Naive thymus-derived CD4-positive, alpha-beta T cell (primary cell): ENCODE measurements around the gene COL1A2. TPM values are rescaled to one million over a fixed set of nuclear protein-coding genes. Genes with fewer than 3 reads are reported as not detected.

Experiments used
- ATAC-seq: fragments of 150-1000 bp; cut with Tn5 transposase; 2 replicates; pipeline ENCODE4 v1.10.0; 2021; ENCODE audit warnings: mild to moderate bottlenecking, moderate library complexity
- CTCF ChIA-PET: fragments of 350-600 bp; sonication (Branson Sonifier 250); formaldehyde crosslinking; loops from one replicate; lab custom pipeline; 2021; ENCODE audit warnings: antibody characterized with exemption; lab: Charles Lee
- POLR2A ChIA-PET: fragments of 350-600 bp; sonication (Branson Sonifier 250); formaldehyde crosslinking; loops from one replicate; lab custom pipeline; 2021; ENCODE audit warnings: antibody characterized with exemption, inconsistent platforms; lab: Charles Lee
- DNase-seq, 9 donors: peaks; one replicate each; pipeline versions ENCODE4 v3.0.0 to v3.0.0-alpha.2; 2020 to 2022; ENCODE audit warnings: mixed read lengths in 1 of 9
- H3K27ac ChIP-seq: one replicate; pipeline ENCODE4 v1.7.0; 2013; ENCODE audit warnings: mild to moderate bottlenecking, low read depth, low read length, moderate library complexity
- H3K27me3 ChIP-seq, 2 donors: one replicate each; pipeline ENCODE4 v1.7.0; 2013; ENCODE audit warnings: low read length in 2 of 2, mild to moderate bottlenecking in 2 of 2, moderate library complexity in 2 of 2; ENCODE audit not compliant: control insufficient read depth in 2 of 2, insufficient read depth in 2 of 2
- H3K36me3 ChIP-seq, 3 experiments: 1 replicate in 2 of 3; 2 replicates in 1 of 3; pipeline ENCODE4 v1.7.0; 2013; ENCODE audit warnings: low read length in 3 of 3, mild to moderate bottlenecking in 3 of 3, moderate library complexity in 1 of 3; ENCODE audit not compliant: insufficient read depth in 3 of 3, control insufficient read depth in 2 of 3
- H3K4me1 ChIP-seq, 2 donors: one replicate each; pipeline ENCODE4 v1.7.0; 2013; ENCODE audit warnings: low read length in 2 of 2, mild to moderate bottlenecking in 2 of 2, moderate library complexity in 1 of 2; ENCODE audit not compliant: control insufficient read depth in 2 of 2, insufficient read depth in 2 of 2
- H3K4me3 ChIP-seq: 2 replicates; pipeline ENCODE4 v1.7.0; 2013; ENCODE audit warnings: mild to moderate bottlenecking, low read length
- H3K9me3 ChIP-seq, 3 experiments: 1 replicate in 2 of 3; 2 replicates in 1 of 3; pipeline ENCODE4 v1.7.0; 2013; ENCODE audit warnings: low read length in 3 of 3; ENCODE audit not compliant: control insufficient read depth in 2 of 3
- H3K27ac Mint-ChIP-seq, 9 donors: one replicate each; pipeline ENCODE4 v1.8.0; 2020 to 2022; ENCODE audit warnings: mixed read lengths in 9 of 9, mild to moderate bottlenecking in 8 of 9, moderate library complexity in 5 of 9, inconsistent platforms in 2 of 9
- H3K27me3 Mint-ChIP-seq, 5 donors: one replicate each; pipeline ENCODE4 v1.8.0; 2021 to 2022; ENCODE audit warnings: mixed read lengths in 5 of 5, mild to moderate bottlenecking in 1 of 5
- H3K36me3 Mint-ChIP-seq, 5 donors: one replicate each; pipeline ENCODE4 v1.8.0; 2020 to 2022; ENCODE audit warnings: mixed read lengths in 5 of 5, mild to moderate bottlenecking in 3 of 5, inconsistent platforms in 1 of 5
- H3K4me1 Mint-ChIP-seq, 7 donors: one replicate each; pipeline ENCODE4 v1.8.0; 2020 to 2022; ENCODE audit warnings: mixed read lengths in 7 of 7, mild to moderate bottlenecking in 3 of 7, inconsistent platforms in 1 of 7
- H3K4me3 Mint-ChIP-seq, 10 donors: one replicate each; pipeline ENCODE4 v1.8.0; 2020 to 2022; ENCODE audit warnings: mild to moderate bottlenecking in 10 of 10, mixed read lengths in 10 of 10, moderate library complexity in 6 of 10, inconsistent platforms in 2 of 10
- H3K9me3 Mint-ChIP-seq, 11 donors: one replicate each; pipeline ENCODE4 v1.8.0; 2020 to 2022; ENCODE audit warnings: mixed read lengths in 11 of 11, mild to moderate bottlenecking in 4 of 11, inconsistent platforms in 1 of 11, moderate library complexity in 1 of 11
- intact Hi-C, 2 donors: fragments of 100-400 bp; cut with micrococcal nuclease; formaldehyde crosslinking; loops; one replicate each; pipeline ENCODE4 v1.15.1; 2023
- polyA plus RNA-seq, 2 donors: library from polyadenylated mRNA; unstranded; fragments of 300-500 nt; fragmentation: Illumina TruSeq; gene quantifications; one replicate each; pipeline ENCODE4 v1.2.3, GENCODE V29; 2021
- total RNA-seq, 6 experiments: library from RNA in 5 of 6; stranded (reverse) in 5 of 6; gene quantifications; 1 replicate in 5 of 6; 2 replicates in 1 of 6; pipeline ENCODE4 v1.2.3 and lab custom pipeline; 2021 to 2026

The COL1A2 gene
- total and polyA plus RNA-seq, 7 experiments from 2014 or later = 0.32 to 5.7 (median 0.41) TPM; not detected in 4

GRCh38 chr7:94410413-94411187 lies 15.9 kb downstream of the COL1A2 start:
- no peaks in the 10 kb centered on the region for H3K4me1 Mint-ChIP-seq
- H3K36me3 Mint-ChIP-seq = no peaks in the 10 kb centered on the region
- no peak overlapping the region for H3K27ac Mint-ChIP-seq
- no peaks in the 10 kb centered on the region for H3K9me3 ChIP-seq
- H3K27me3 ChIP-seq = no peaks in the 10 kb centered on the region
- no peak overlapping the region for H3K27ac ChIP-seq
- H3K27me3 Mint-ChIP-seq = peaks cover 3 to 22% (median 7%) of the 10 kb centered on the region in 5 donors
- H3K36me3 ChIP-seq = no peaks in the 10 kb centered on the region
- H3K9me3 Mint-ChIP-seq = no peaks in the 10 kb centered on the region
- ATAC-seq (no peak), DNase-seq (no peak)
- intact Hi-C loops = no loop called here
- H3K4me1 ChIP-seq = no peaks in the 10 kb centered on the region
- ChIA-PET POLR2A (no interaction called here), CTCF (no interaction called here)
- H3K4me3 Mint-ChIP-seq = no peak overlapping the region
- no peak overlapping the region for H3K4me3 ChIP-seq

- intact Hi-C loops = no loop called here
- H3K4me3 Mint-ChIP-seq = no peak overlapping the region
- Histone ChIP-seq H3K27me3 (no peaks in the 10 kb centered on the region), H3K36me3 (no peaks in the 10 kb centered on the region), H3K27ac (no peak overlapping the region), H3K4me1 (no peaks in the 10 kb centered on the region), H3K9me3 (no peaks in the 10 kb centered on the region), H3K4me3 (no peak overlapping the region)
- no peaks in the 10 kb centered on the region for H3K4me1 Mint-ChIP-seq
- CTCF ChIA-PET = no interaction called here
- peaks cover 3 to 22% (median 7%) of the 10 kb centered on the region in 5 donors for H3K27me3 Mint-ChIP-seq
- DNase-seq (no peak), ATAC-seq (no peak)
- POLR2A ChIA-PET = no interaction called here
- H3K9me3 Mint-ChIP-seq = no peaks in the 10 kb centered on the region
- H3K27ac Mint-ChIP-seq = no peak overlapping the region
- H3K36me3 Mint-ChIP-seq = no peaks in the 10 kb centered on the region
Measured at GRCh38 chr7:94411188-94411466, 16.4 kb downstream of the COL1A2 start.

GRCh38 chr7:94412762-94413322 lies 18.1 kb downstream of the COL1A2 start:
- H3K36me3 Mint-ChIP-seq = no peaks in the 10 kb centered on the region

GRCh38 chr7:94414481-94414880 lies 19.8 kb downstream of the COL1A2 start:
- Histone ChIP-seq H3K27me3 (no peaks in the 10 kb centered on the region), H3K4me1 (no peaks in the 10 kb centered on the region), H3K36me3 (no peaks in the 10 kb centered on the region), H3K4me3 (no peak overlapping the region), H3K9me3 (no peaks in the 10 kb centered on the region), H3K27ac (no peak overlapping the region)
- intact Hi-C loops = no loop called here
- Mint-ChIP-seq H3K9me3 (no peaks in the 10 kb centered on the region), H3K27me3 (peaks cover 0 to 12% (median 4%) of the 10 kb centered on the region in 5 donors), H3K36me3 (no peaks in the 10 kb centered on the region), H3K4me1 (peaks cover 0 to 4% (median 0%) of the 10 kb centered on the region in 7 donors), H3K4me3 (no peak overlapping the region), H3K27ac (no peak overlapping the region)
- CTCF ChIA-PET = no interaction called here
- DNase-seq (no peak), ATAC-seq (no peak)
- POLR2A ChIA-PET = no interaction called here

More at GRCh38 chr7:94412762-94413322, 18.1 kb downstream of the COL1A2 start:
- Histone ChIP-seq H3K9me3 (no peaks in the 10 kb centered on the region), H3K27ac (no peak overlapping the region), H3K36me3 (no peaks in the 10 kb centered on the region), H3K27me3 (no peaks in the 10 kb centered on the region), H3K4me1 (no peaks in the 10 kb centered on the region), H3K4me3 (no peak overlapping the region)
- CTCF ChIA-PET = interaction anchor here (0.6 kb wide), 1 partner anchor 123 kb away, joined by 3 read pairs; no protein-coding TSS in a partner anchor
- no peak overlapping the region for H3K27ac Mint-ChIP-seq
- H3K4me1 Mint-ChIP-seq = peaks cover 0 to 4% (median 0%) of the 10 kb centered on the region in 7 donors
- peaks cover 3 to 17% (median 7%) of the 10 kb centered on the region in 5 donors for H3K27me3 Mint-ChIP-seq
- intact Hi-C loops = no loop called here
- no peaks in the 10 kb centered on the region for H3K9me3 Mint-ChIP-seq
- no peak for DNase-seq
- ATAC-seq = no peak
- H3K4me3 Mint-ChIP-seq = no peak overlapping the region
- POLR2A ChIA-PET = interaction anchor here (0.7 kb wide), 1 partner anchor 15 kb away, joined by 3 read pairs; no protein-coding TSS in a partner anchor

- Mint-ChIP-seq H3K36me3 (no peaks in the 10 kb centered on the region), H3K27ac (no peak overlapping the region), H3K4me1 (peaks cover 0 to 4% (median 0%) of the 10 kb centered on the region in 7 donors), H3K27me3 (peaks cover 0 to 15% (median 2%) of the 10 kb centered on the region in 5 donors), H3K4me3 (no peak overlapping the region), H3K9me3 (no peaks in the 10 kb centered on the region)
- intact Hi-C loops = no loop called here
- ChIA-PET POLR2A (no interaction called here), CTCF (no interaction called here)
- Histone ChIP-seq H3K9me3 (no peaks in the 10 kb centered on the region), H3K27me3 (no peaks in the 10 kb centered on the region), H3K27ac (no peak overlapping the region), H3K4me3 (no peak overlapping the region), H3K4me1 (no peaks in the 10 kb centered on the region), H3K36me3 (no peaks in the 10 kb centered on the region)
- DNase-seq = no peak
- no peak for ATAC-seq
Measured at GRCh38 chr7:94414980-94415379, 20.3 kb downstream of the COL1A2 start.

- ChIA-PET POLR2A (no interaction called here), CTCF (no interaction called here)
- Histone ChIP-seq H3K4me1 (no peaks in the 10 kb centered on the region), H3K4me3 (no peak overlapping the region), H3K27ac (no peak overlapping the region), H3K27me3 (no peaks in the 10 kb centered on the region), H3K36me3 (no peaks in the 10 kb centered on the region), H3K9me3 (no peaks in the 10 kb centered on the region)
- peaks cover 0 to 4% (median 0%) of the 10 kb centered on the region in 7 donors for H3K4me1 Mint-ChIP-seq
- H3K36me3 Mint-ChIP-seq = no peaks in the 10 kb centered on the region
- H3K4me3 Mint-ChIP-seq = no peak overlapping the region
- H3K9me3 Mint-ChIP-seq = no peaks in the 10 kb centered on the region
- H3K27me3 Mint-ChIP-seq = peaks cover 0 to 11% (median 7%) of the 10 kb centered on the region in 5 donors
- no peak overlapping the region for H3K27ac Mint-ChIP-seq
- ATAC-seq (no peak), DNase-seq (no peak)
- intact Hi-C loops = no loop called here
Measured at GRCh38 chr7:94417306-94417705, 22.6 kb downstream of the COL1A2 start.

- Histone ChIP-seq H3K4me3 (no peak overlapping the region), H3K9me3 (no peaks in the 10 kb centered on the region), H3K36me3 (no peaks in the 10 kb centered on the region), H3K4me1 (no peaks in the 10 kb centered on the region), H3K27ac (no peak overlapping the region), H3K27me3 (no peaks in the 10 kb centered on the region)
- ChIA-PET CTCF (no interaction called here), POLR2A (no interaction called here)
- intact Hi-C loops = no loop called here
- Mint-ChIP-seq H3K27ac (no peak overlapping the region), H3K4me1 (peaks cover 0 to 4% (median 0%) of the 10 kb centered on the region in 7 donors), H3K27me3 (peaks cover 0 to 10% (median 7%) of the 10 kb centered on the region in 5 donors), H3K36me3 (no peaks in the 10 kb centered on the region), H3K4me3 (no peak overlapping the region), H3K9me3 (no peaks in the 10 kb centered on the region)
- no peak for ATAC-seq
- DNase-seq = no peak
Measured at GRCh38 chr7:94417901-94418300, 23.2 kb downstream of the COL1A2 start.
